Measurements from ENCODE around the gene KIF4B. TPM values are rescaled to one million over a fixed set of nuclear protein-coding genes. Genes with fewer than 3 reads are reported as not detected.

Gene KIF4B
- total and polyA plus RNA-seq, 5 donors from 2014 or later = not detected

DNA sequence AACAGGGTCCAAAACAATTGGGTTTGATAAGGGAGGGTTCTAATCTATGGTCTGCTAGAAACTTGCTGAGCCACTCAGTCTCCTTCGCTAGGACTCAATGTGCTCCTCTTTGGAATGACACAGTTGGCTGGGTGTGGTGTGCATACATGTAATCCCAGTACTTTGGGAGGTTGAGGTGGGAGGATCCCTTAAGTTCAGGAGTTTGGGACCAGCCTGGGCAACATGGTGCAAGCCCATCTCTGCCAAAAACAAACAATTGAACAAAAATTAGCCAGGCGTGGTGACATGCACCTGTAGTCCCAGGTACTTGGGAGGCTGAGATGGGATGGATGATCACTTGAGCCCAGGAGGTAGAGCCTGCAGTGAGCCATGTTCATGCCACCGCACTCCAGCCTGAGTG is 2.7 kb upstream of the KIF4B start:
- no peak overlapping the region for H3K4me3 ChIP-seq (ENCODE audit: low read depth, low read length)
- H3K27ac ChIP-seq (ENCODE audit: insufficient read depth, low read length, poor library complexity, severe bottlenecking) = no peak overlapping the region
- H3K9me3 Mint-ChIP-seq = peaks cover 0 to 5% (median 0%) of the 10 kb centered on the region in 7 donors
- H3K9me3 ChIP-seq (ENCODE audit: control insufficient read depth in 2 of 2, low read length in 2 of 2) = no peaks in the 10 kb centered on the region
- ATAC-seq (ENCODE audit: low read depth in 2 of 2) (no peak), DNase-seq (no peak)
- no peaks in the 10 kb centered on the region for H3K27me3 ChIP-seq (ENCODE audit: control insufficient read depth, insufficient read depth, low read length)
- H3K4me1 ChIP-seq (ENCODE audit: control insufficient read depth, insufficient read depth, low read length, poor library complexity, severe bottlenecking) = no peaks in the 10 kb centered on the region
- no peaks in the 10 kb centered on the region for H3K36me3 Mint-ChIP-seq
- H3K27ac Mint-ChIP-seq = no peak overlapping the region
- H3K4me1 Mint-ChIP-seq = no peaks in the 10 kb centered on the region
- peaks cover 7% of the 10 kb centered on the region for H3K27me3 Mint-ChIP-seq
- no peaks in the 10 kb centered on the region for H3K36me3 ChIP-seq (ENCODE audit: control insufficient read depth, insufficient read depth, low read length)
- no peak overlapping the region for H3K4me3 Mint-ChIP-seq

DNA sequence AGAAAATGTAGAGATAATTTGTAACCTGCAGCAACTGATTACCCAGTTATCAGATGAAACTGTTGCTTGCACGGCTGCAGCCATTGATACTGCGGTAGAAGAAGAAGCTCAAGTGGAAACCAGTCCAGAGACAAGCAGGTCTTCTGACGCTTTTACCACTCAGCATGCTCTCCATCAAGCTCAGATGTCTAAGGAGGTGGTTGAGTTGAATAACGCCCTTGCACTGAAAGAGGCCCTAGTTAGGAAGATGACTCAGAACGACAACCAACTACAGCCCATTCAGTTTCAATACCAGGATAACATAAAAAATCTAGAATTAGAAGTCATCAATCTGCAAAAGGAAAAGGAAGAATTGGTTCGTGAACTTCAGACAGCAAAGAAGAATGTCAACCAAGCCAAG is 1.7 kb downstream of the KIF4B start:
- Mint-ChIP-seq H3K9me3 (peaks cover 0 to 1% (median 0%) of the 10 kb centered on the region in 7 donors), H3K4me3 (no peak overlapping the region), H3K27ac (no peak overlapping the region), H3K27me3 (peaks cover 6% of the 10 kb centered on the region), H3K36me3 (no peaks in the 10 kb centered on the region), H3K4me1 (no peaks in the 10 kb centered on the region)
- Histone ChIP-seq H3K4me3 (ENCODE audit: low read depth, low read length) (no peak overlapping the region), H3K4me1 (ENCODE audit: control insufficient read depth, insufficient read depth, low read length, poor library complexity, severe bottlenecking) (no peaks in the 10 kb centered on the region), H3K9me3 (ENCODE audit: control insufficient read depth in 2 of 2, low read length in 2 of 2) (no peaks in the 10 kb centered on the region), H3K27ac (ENCODE audit: insufficient read depth, low read length, poor library complexity, severe bottlenecking) (no peak overlapping the region), H3K36me3 (ENCODE audit: control insufficient read depth, insufficient read depth, low read length) (no peaks in the 10 kb centered on the region), H3K27me3 (ENCODE audit: control insufficient read depth, insufficient read depth, low read length) (no peaks in the 10 kb centered on the region)
- DNase-seq = no peak
- ATAC-seq (ENCODE audit: low read depth in 2 of 2) = no peak

DNA sequence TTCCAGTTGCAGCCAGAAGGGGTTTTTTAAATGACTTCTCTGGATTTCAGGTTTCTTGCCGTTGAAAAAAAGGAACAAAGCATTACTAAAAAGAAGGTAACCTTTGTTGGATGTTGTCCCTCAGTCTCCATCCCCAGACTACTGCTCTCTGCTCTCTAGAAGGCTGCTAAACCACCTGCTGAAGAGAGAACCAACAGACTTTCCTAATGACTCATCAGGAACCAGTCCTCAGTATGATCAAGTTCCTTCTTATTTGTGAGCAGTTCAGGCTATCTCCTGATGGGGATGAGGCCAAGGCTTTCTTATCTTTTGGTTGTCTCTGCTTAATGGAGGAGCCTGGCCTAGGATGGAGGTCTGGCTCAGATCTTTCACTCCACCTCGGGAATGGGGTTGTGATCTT is 4.1 kb downstream of the KIF4B start:
- ATAC-seq (ENCODE audit: low read depth in 2 of 2) (no peak), DNase-seq (no peak)
- Mint-ChIP-seq H3K4me1 (no peaks in the 10 kb centered on the region), H3K4me3 (no peak overlapping the region), H3K36me3 (no peaks in the 10 kb centered on the region), H3K27me3 (peaks cover 9% of the 10 kb centered on the region), H3K9me3 (peaks cover 0 to 1% (median 0%) of the 10 kb centered on the region in 7 donors), H3K27ac (no peak overlapping the region)
- no peaks in the 10 kb centered on the region for H3K4me1 ChIP-seq (ENCODE audit: control insufficient read depth, insufficient read depth, low read length, poor library complexity, severe bottlenecking)
- no peaks in the 10 kb centered on the region for H3K36me3 ChIP-seq (ENCODE audit: control insufficient read depth, insufficient read depth, low read length)
- H3K4me3 ChIP-seq (ENCODE audit: low read depth, low read length) = no peak overlapping the region
- H3K27me3 ChIP-seq (ENCODE audit: control insufficient read depth, insufficient read depth, low read length) = peaks cover 2% of the 10 kb centered on the region
- no peaks in the 10 kb centered on the region for H3K9me3 ChIP-seq (ENCODE audit: control insufficient read depth in 2 of 2, low read length in 2 of 2)
- H3K27ac ChIP-seq (ENCODE audit: insufficient read depth, low read length, poor library complexity, severe bottlenecking) = no peak overlapping the region

DNA sequence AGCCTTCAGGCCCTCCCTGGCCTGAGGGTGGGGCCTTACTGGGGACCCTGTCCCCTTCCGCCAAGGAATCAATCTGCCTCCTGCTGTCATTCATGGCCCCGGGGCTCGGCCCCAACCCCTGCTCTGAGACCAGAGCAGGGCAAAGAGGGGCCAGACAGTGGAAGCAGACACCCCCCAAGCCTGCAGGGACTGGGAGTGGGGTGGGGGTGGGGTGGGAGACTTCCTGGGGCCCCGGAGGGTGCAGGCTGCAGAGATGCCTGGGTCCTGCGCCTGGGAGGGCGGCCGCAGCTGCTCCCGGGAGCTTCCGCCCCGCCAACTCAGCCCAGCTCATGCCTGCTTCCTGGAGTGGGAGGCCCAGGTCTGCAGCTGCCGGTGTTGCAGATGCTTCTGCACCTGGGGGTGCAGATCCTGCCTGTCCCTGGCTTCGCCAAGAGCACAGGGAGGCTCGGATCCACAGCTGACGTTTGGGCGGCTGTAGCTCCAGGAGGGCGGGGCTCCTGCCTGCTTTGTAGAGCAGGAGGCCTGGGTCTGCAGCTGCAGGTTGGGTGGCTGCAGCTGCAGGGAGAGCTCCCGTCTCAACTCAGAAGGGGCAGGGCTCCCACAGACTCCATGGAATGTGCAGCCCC is 6.2 kb downstream of the KIF4B start:
- no peak for ATAC-seq (ENCODE audit: low read depth in 2 of 2)
- no peak for DNase-seq
- Histone ChIP-seq H3K4me3 (ENCODE audit: low read depth, low read length) (no peak overlapping the region), H3K36me3 (ENCODE audit: control insufficient read depth, insufficient read depth, low read length) (no peaks in the 10 kb centered on the region), H3K9me3 (ENCODE audit: control insufficient read depth in 2 of 2, low read length in 2 of 2) (no peaks in the 10 kb centered on the region), H3K4me1 (ENCODE audit: control insufficient read depth, insufficient read depth, low read length, poor library complexity, severe bottlenecking) (no peaks in the 10 kb centered on the region), H3K27me3 (ENCODE audit: control insufficient read depth, insufficient read depth, low read length) (peaks cover 5% of the 10 kb centered on the region), H3K27ac (ENCODE audit: insufficient read depth, low read length, poor library complexity, severe bottlenecking) (no peak overlapping the region)
- H3K36me3 Mint-ChIP-seq = no peaks in the 10 kb centered on the region
- no peak overlapping the region for H3K27ac Mint-ChIP-seq
- H3K27me3 Mint-ChIP-seq = peaks cover 9% of the 10 kb centered on the region
- no peak overlapping the region for H3K4me3 Mint-ChIP-seq
- H3K4me1 Mint-ChIP-seq = no peaks in the 10 kb centered on the region
- H3K9me3 Mint-ChIP-seq = peaks cover 0 to 1% (median 0%) of the 10 kb centered on the region in 7 donors

DNA sequence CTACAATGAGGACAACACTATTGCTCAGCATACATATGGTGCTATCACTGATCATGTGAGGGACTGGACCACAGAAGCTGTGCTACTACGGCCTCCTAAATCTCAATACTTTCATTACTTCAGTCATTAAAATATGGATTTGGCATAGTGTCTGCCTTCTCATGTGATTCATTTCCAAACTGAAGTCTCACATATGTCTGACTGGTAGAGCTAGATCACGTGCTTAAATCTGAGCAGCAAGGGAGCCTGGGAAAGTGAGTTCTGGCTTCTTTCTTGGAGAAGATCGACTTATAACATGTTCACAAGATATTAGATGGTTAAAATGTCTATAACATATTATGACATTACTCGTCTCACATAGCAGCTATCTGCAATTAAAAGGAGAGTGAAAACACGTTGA is 8.3 kb downstream of the KIF4B start:
- peaks cover 5% of the 10 kb centered on the region for H3K27me3 ChIP-seq (ENCODE audit: control insufficient read depth, insufficient read depth, low read length)
- H3K4me3 ChIP-seq (ENCODE audit: low read depth, low read length) = no peak overlapping the region
- DNase-seq (no peak), ATAC-seq (ENCODE audit: low read depth in 2 of 2) (no peak)
- no peak overlapping the region for H3K27ac ChIP-seq (ENCODE audit: insufficient read depth, low read length, poor library complexity, severe bottlenecking)
- no peaks in the 10 kb centered on the region for H3K9me3 ChIP-seq (ENCODE audit: control insufficient read depth in 2 of 2, low read length in 2 of 2)
- H3K36me3 Mint-ChIP-seq = no peaks in the 10 kb centered on the region
- no peaks in the 10 kb centered on the region for H3K4me1 Mint-ChIP-seq
- H3K27me3 Mint-ChIP-seq = peaks cover 9% of the 10 kb centered on the region
- H3K4me1 ChIP-seq (ENCODE audit: control insufficient read depth, insufficient read depth, low read length, poor library complexity, severe bottlenecking) = no peaks in the 10 kb centered on the region
- H3K4me3 Mint-ChIP-seq = no peak overlapping the region
- H3K36me3 ChIP-seq (ENCODE audit: control insufficient read depth, insufficient read depth, low read length) = no peaks in the 10 kb centered on the region
- no peak overlapping the region for H3K27ac Mint-ChIP-seq
- H3K9me3 Mint-ChIP-seq = peaks cover 0 to 2% (median 0%) of the 10 kb centered on the region in 7 donors

DNA sequence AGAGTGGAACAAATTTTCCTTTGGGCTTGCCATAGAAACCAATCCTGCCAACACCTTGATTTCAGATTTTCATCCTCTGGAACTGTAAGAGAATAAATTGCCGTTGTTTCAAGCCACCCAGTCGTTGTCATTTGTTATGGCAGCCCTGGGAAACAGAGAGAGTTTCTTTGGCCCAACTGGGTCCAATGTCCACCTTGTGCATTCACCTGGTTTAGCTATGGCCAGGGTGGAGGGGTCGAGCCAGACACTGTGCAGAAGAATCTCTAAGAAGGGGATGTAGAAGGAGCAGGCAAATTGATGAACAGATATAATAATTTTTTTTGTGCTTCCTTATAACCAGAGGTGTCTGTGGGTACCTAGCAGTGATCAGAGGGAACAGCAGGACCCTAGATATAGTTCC is 9.8 kb downstream of the KIF4B start:
- H3K4me3 ChIP-seq (ENCODE audit: low read depth, low read length) = no peak overlapping the region
- Mint-ChIP-seq H3K27ac (no peak overlapping the region), H3K27me3 (peaks cover 12% of the 10 kb centered on the region), H3K9me3 (peaks cover 0 to 4% (median 2%) of the 10 kb centered on the region in 7 donors), H3K4me3 (no peak overlapping the region), H3K36me3 (no peaks in the 10 kb centered on the region), H3K4me1 (no peaks in the 10 kb centered on the region)
- no peak overlapping the region for H3K27ac ChIP-seq (ENCODE audit: insufficient read depth, low read length, poor library complexity, severe bottlenecking)
- ATAC-seq (ENCODE audit: low read depth in 2 of 2) = no peak
- H3K4me1 ChIP-seq (ENCODE audit: control insufficient read depth, insufficient read depth, low read length, poor library complexity, severe bottlenecking) = no peaks in the 10 kb centered on the region
- H3K36me3 ChIP-seq (ENCODE audit: control insufficient read depth, insufficient read depth, low read length) = no peaks in the 10 kb centered on the region
- H3K27me3 ChIP-seq (ENCODE audit: control insufficient read depth, insufficient read depth, low read length) = peaks cover 5% of the 10 kb centered on the region
- DNase-seq = no peak
- H3K9me3 ChIP-seq (ENCODE audit: control insufficient read depth in 2 of 2, low read length in 2 of 2) = peaks cover 0 to 3% of the 10 kb centered on the region in 2 experiments

DNA sequence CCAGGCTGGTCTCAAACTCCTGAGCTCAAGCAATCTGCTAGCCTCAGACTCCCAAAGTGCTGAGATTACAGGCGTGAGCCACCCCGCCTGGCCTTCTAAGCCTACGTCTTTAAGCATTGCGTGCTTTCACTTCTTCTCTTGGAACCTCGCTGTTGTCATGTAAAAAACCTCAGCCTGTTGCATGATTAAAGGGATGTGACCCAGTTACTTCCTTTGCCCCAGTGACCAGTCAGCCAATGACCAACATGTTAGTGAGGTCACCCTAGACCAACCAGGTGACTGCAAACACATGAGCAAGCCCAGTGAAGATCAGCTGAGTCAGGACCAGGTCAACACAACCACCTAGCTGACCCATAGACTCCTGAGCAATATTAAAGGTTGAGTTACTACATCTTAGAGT is 10.5 kb downstream of the KIF4B start:
- peaks cover 5% of the 10 kb centered on the region for H3K27me3 ChIP-seq (ENCODE audit: control insufficient read depth, insufficient read depth, low read length)
- ATAC-seq (ENCODE audit: low read depth in 2 of 2) = no peak
- H3K27ac Mint-ChIP-seq = no peak overlapping the region
- H3K4me3 ChIP-seq (ENCODE audit: low read depth, low read length) = no peak overlapping the region
- no peak for DNase-seq
- H3K4me3 Mint-ChIP-seq = no peak overlapping the region
- no peaks in the 10 kb centered on the region for H3K36me3 Mint-ChIP-seq
- H3K27ac ChIP-seq (ENCODE audit: insufficient read depth, low read length, poor library complexity, severe bottlenecking) = no peak overlapping the region
- H3K4me1 ChIP-seq (ENCODE audit: control insufficient read depth, insufficient read depth, low read length, poor library complexity, severe bottlenecking) = no peaks in the 10 kb centered on the region
- H3K36me3 ChIP-seq (ENCODE audit: control insufficient read depth, insufficient read depth, low read length) = no peaks in the 10 kb centered on the region
- H3K27me3 Mint-ChIP-seq = peaks cover 14% of the 10 kb centered on the region
- H3K9me3 ChIP-seq (ENCODE audit: control insufficient read depth in 2 of 2, low read length in 2 of 2) = peaks cover 3 to 5% of the 10 kb centered on the region in 2 experiments
- H3K4me1 Mint-ChIP-seq = no peaks in the 10 kb centered on the region
- peaks cover 0 to 11% (median 2%) of the 10 kb centered on the region in 7 donors for H3K9me3 Mint-ChIP-seq

DNA sequence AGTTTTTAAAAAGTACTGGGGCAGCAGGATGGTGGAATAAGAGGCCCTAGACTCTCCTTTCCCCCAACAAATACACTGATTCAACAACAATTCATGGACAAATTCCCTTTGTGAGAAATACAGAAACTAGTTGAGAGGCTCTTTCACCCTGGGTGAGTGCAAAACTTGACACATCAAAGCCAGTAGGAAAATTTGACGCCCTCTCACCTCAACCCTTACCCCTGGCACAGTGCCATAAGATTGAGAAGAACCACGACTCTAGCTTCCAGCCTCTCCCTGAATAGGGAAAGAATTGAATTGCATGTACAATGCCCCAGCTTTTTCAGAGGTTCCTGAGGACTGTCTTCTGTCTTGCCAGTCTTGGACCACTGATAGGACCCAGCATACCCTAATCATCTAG is 12.3 kb downstream of the KIF4B start:
- peaks cover 11% of the 10 kb centered on the region for H3K27me3 Mint-ChIP-seq
- no peak for DNase-seq
- no peak overlapping the region for H3K27ac Mint-ChIP-seq
- no peaks in the 10 kb centered on the region for H3K36me3 Mint-ChIP-seq
- H3K4me1 Mint-ChIP-seq = no peaks in the 10 kb centered on the region
- Histone ChIP-seq H3K4me3 (ENCODE audit: low read depth, low read length) (no peak overlapping the region), H3K27ac (ENCODE audit: insufficient read depth, low read length, poor library complexity, severe bottlenecking) (no peak overlapping the region), H3K27me3 (ENCODE audit: control insufficient read depth, insufficient read depth, low read length) (peaks cover 5% of the 10 kb centered on the region), H3K36me3 (ENCODE audit: control insufficient read depth, insufficient read depth, low read length) (no peaks in the 10 kb centered on the region), H3K9me3 (ENCODE audit: control insufficient read depth in 2 of 2, low read length in 2 of 2) (peaks cover 3 to 5% of the 10 kb centered on the region in 2 experiments), H3K4me1 (ENCODE audit: control insufficient read depth, insufficient read depth, low read length, poor library complexity, severe bottlenecking) (no peaks in the 10 kb centered on the region)
- no peak overlapping the region for H3K4me3 Mint-ChIP-seq
- ATAC-seq (ENCODE audit: low read depth in 2 of 2) = no peak
- H3K9me3 Mint-ChIP-seq = peaks cover 0 to 14% (median 2%) of the 10 kb centered on the region in 7 donors

Data from CD4-positive, CD25-positive, alpha-beta regulatory T cell (primary cell).